Ammon's horn (tissue), 1 donor: Measurements from ENCODE around the gene ZMYND12.

Experiments used
- DNase-seq: peaks from one replicate; pipeline ENCODE4 v3.0.0-alpha.2; 2016; ENCODE audit warnings: low spot score

ZMYND12 gene

DNA sequence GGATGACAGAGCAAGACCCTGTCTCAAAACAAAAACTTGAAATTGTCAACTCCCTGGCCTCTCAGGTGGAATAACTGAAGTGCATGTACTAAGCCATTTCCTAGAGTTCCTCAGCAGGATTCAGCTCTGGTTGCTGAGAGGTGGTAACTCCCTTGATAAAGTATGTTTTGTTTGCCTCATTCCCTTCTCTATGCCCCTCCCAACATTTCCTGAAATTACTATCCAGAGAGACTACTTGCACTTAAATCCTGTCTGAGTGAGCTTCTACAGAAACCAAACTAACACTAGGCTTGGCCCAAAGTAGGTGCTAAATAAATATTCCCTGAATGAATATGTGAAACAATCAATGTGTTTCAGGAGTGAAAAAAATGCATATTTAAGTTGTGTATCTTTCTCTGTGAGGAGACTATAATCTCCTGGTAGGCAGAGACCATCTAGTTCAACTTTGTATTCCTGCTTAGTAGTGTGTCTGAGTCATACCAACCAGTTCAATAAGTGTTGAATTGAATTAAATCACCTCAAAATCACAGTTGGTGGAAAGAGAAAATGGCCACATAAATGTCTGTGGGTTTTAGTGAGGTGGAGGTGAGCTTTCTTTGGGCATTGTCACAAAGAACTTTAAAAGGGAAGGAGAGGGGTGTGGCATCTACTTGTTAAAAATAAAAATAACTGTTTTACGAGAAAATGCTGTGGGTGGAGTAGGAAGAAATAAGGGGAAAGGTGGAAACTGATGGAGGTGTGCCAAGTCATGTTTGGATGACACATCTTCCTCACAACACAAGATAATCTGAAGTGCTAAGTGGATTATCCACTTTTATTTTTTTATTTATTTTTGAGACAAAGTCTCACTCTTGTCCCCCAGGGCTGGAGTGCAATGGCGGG, 62.6 kb downstream of the ZMYND12 start:
- no peak for DNase-seq

DNA sequence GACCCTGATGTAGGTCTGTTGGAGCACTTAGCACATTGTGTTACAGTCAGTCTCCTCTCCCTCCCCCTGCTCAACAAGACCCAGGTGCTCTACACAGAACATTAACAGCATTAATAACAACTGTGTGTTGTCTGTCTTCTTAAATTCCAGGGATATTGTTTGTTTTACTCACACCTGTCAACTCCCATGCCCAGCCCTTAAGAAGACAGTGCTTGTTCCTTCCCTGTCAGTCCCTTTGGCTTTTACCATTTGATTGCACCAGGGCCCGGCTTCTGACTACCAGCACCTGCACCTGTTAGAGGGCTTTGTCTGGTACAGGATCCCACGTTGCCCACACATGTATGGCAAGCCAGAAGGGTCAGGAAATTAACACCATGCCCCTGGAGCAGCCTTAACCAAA, 63.6 kb downstream of the ZMYND12 start:
- no peak for DNase-seq

DNA sequence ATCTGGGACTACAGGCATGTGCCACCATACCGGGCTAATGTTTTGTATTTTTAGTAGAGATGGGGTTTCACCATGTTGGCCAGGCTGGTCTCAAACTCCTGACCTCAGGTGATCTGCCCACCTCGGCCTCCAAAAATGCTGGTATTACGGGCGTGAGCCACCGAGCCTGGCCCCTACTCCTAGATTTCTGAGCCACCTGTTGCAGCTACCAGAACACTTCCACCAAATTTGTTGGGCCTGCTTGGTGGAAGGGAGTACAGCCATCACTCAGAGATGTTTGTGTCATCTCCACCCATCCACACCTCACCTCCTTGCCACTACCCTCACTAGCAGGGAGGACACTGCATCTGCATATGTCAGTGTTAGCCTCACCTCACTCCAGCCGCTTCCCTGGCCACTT, 69.8 kb downstream of the ZMYND12 start:
- no peak for DNase-seq

DNA sequence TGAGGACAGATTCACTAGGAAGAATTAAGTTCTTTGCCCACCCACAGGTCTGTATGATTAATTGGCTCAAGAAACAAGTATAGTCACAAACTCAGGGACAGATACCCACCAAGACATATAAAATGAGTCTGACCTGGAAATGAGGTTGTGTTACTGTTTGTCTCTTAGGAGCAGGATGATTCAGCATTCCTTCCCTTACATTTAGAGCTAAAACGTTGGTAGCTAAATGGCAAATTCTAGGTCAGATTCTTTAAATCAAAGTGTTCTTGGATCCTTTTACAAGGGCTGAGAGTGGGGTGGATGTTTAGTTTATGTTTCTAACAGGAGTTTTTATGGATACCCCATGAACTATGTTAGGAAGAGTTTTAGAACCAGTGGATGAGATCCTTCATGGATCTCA, 70.5 kb downstream of the ZMYND12 start:
- DNase-seq, result no peak

DNA sequence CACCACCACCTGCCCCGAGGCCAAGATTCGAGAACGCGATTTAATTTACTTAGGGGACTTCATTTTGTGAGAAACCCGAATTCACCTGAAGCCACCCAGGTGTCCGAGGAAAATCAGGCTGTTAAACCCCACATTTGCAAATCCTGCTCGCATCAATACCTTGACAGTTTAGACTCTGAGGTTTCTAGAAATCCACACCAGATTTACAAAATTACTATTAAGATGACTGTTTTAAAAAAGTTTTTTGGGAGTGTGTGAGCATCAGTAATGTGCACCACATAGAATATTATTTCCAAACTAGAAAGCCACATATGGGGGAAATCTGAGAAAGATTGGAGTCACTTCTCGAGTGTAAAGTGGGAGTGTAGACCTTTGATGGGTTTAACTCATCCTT, 74.5 kb downstream of the ZMYND12 start:
- no peak for DNase-seq

DNA sequence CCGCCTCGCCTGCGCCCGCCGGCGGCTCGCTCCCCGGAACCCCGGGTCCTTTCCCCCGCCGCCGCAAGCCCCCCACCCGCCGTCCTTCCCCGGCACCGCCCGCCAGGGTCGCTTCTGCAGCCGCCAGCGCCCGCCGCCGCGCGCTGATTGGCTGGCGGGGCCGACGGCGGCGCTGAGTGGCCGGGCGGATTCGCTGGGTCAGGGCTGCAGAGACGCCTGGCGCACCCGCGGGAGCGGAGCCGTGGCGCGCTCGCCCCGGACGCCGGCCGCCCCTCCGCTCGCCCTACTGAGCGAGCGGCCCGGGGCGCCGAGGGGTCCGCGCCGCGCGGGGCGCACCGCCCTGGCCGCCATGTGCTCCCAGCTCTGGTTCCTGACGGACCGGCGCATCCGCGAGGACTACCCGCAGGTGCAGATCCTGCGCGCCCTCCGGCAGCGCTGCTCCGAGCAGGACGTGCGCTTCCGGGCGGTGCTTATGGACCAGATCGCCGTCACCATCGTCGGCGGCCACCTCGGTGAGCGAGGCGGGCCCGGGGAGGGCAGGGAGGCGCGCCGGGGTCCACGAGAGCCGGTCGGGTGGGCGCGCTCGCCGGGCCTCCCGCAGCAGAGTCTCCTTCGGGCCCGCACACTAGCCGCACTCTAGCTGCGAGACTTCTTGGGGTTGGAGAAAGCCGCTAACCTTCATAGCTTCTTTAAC, 75.1 kb downstream of the ZMYND12 start, which contains the start of gene RIMKLA:
Gene RIMKLA, plus strand, starts transcription at position 207 of the 694 bp plus-strand sequence. Its CDS starts 143 bp downstream, at position 350.
- peak; percentile 70 for DNase-seq
